GM21717 (cell line): ENCODE results near the gene MIGA1.
A peak's percentile ranks its signal among the peaks of the same experiment; 100 is the strongest.

ENCODE experiments used
- ATAC-seq: cut with Tn5 transposase; IDR thresholded peaks from one replicate; pipeline ENCODE4 v1.9.1; 2021; ENCODE audit warnings: mild to moderate bottlenecking, moderate library complexity; ENCODE audit not compliant: unreplicated experiment

The MIGA1 gene

GRCh38 chr1:77846966-77847365 is 67.5 kb downstream of the MIGA1 start:
- no peak for ATAC-seq

GRCh38 chr1:77847621-77848080 is 68.2 kb downstream of the MIGA1 start:
- no peak for ATAC-seq

- no peak for ATAC-seq
Measured at GRCh38 chr1:77850082-77850481, 70.6 kb downstream of the MIGA1 start.

- ATAC-seq, result no peak
Measured at GRCh38 chr1:77857552-77857951, 78.1 kb downstream of the MIGA1 start.

- ATAC-seq, result no peak
Measured at GRCh38 chr1:77858725-77859124, 79.3 kb downstream of the MIGA1 start.

GRCh38 chr1:77859248-77859647 is 79.8 kb downstream of the MIGA1 start:
- no peak for ATAC-seq

GRCh38 chr1:77866296-77866695 is 86.8 kb downstream of the MIGA1 start:
- ATAC-seq, result no peak

- no peak for ATAC-seq
Measured at GRCh38 chr1:77872645-77873044, 93.2 kb downstream of the MIGA1 start.

GRCh38 chr1:77873461-77873860 is 94.0 kb downstream of the MIGA1 start:
- ATAC-seq, result no peak

GRCh38 chr1:77874804-77875445 is 95.5 kb downstream of the MIGA1 start:
- no peak for ATAC-seq

GRCh38 chr1:77876884-77877283 is 97.4 kb downstream of the MIGA1 start:
- no peak for ATAC-seq

GRCh38 chr1:77881061-77881460 is 101.6 kb downstream of the MIGA1 start:
- ATAC-seq, result no peak

GRCh38 chr1:77882411-77882810 is 103.0 kb downstream of the MIGA1 start:
- no peak for ATAC-seq

- peak; percentile 35 for ATAC-seq
Measured at GRCh38 chr1:77888081-77888780, 108.8 kb downstream of the MIGA1 start, which contains the start of gene NEXN. TSS of gene NEXN (plus strand) at chr1:77888624. CDS start at chr1:77916107, 27,483 bp downstream.

GRCh38 chr1:77888781-77889642 is 109.6 kb downstream of the MIGA1 start:
- ATAC-seq, result peak; percentile 62

GRCh38 chr1:77889671-77890070 is 110.2 kb downstream of the MIGA1 start:
- ATAC-seq, result no peak

- no peak for ATAC-seq
Measured at GRCh38 chr1:77891200-77891599, 111.8 kb downstream of the MIGA1 start.

- ATAC-seq, result no peak
Measured at GRCh38 chr1:77899647-77900320, 120.3 kb downstream of the MIGA1 start.

- no peak for ATAC-seq
Measured at GRCh38 chr1:77900687-77901293, 121.3 kb downstream of the MIGA1 start.

GRCh38 chr1:77905603-77906002 is 126.2 kb downstream of the MIGA1 start:
- no peak for ATAC-seq
